ENCODE data around the gene IMPDH1.

IMPDH1 gene

GRCh38 chr7:128404886-128405470 is 4.8 kb downstream of the IMPDH1 start:
- no peak for DNase-seq

GRCh38 chr7:128404143-128404681 is 5.6 kb downstream of the IMPDH1 start:
- DNase-seq, result no peak

- DNase-seq, result no peak
Observed at GRCh38 chr7:128403676-128404075, 6.1 kb downstream of the IMPDH1 start.

GRCh38 chr7:128402356-128402755 is 7.4 kb downstream of the IMPDH1 start:
- no peak for DNase-seq

GRCh38 chr7:128400566-128400965 is 9.2 kb downstream of the IMPDH1 start:
- no peak for DNase-seq

- DNase-seq, result no peak
Observed at GRCh38 chr7:128399991-128400390, 9.8 kb downstream of the IMPDH1 start.

- no peak for DNase-seq
Observed at GRCh38 chr7:128398841-128399135, 11.0 kb downstream of the IMPDH1 start.

GRCh38 chr7:128398016-128398840 is 11.6 kb downstream of the IMPDH1 start:
- peak; percentile 29 for DNase-seq

GRCh38 chr7:128396357-128396756 is 13.4 kb downstream of the IMPDH1 start:
- DNase-seq, result no peak

- DNase-seq, result no peak
Observed at GRCh38 chr7:128395748-128396147, 14.0 kb downstream of the IMPDH1 start.

- DNase-seq, result no peak
Observed at GRCh38 chr7:128394904-128395496, 14.8 kb downstream of the IMPDH1 start.

- DNase-seq, result no peak
Observed at GRCh38 chr7:128393526-128394330, 16.1 kb downstream of the IMPDH1 start.

GRCh38 chr7:128392446-128393327 is 17.1 kb downstream of the IMPDH1 start:
- DNase-seq, result no peak

GRCh38 chr7:128391805-128392204 is 18.0 kb downstream of the IMPDH1 start:
- DNase-seq, result no peak

GRCh38 chr7:128390871-128391565 is 18.8 kb downstream of the IMPDH1 start:
- no peak for DNase-seq

GRCh38 chr7:128389618-128390329 is 20.0 kb downstream of the IMPDH1 start:
- no peak for DNase-seq

GRCh38 chr7:128389085-128389617 is 20.6 kb downstream of the IMPDH1 start:
- DNase-seq, result no peak

GRCh38 chr7:128388145-128388485 is 21.7 kb downstream of the IMPDH1 start:
- DNase-seq, result no peak

- peak; percentile 73 for DNase-seq
Observed at GRCh38 chr7:128387216-128388144, 22.3 kb downstream of the IMPDH1 start.
